H7 (cell line): Measurements from ENCODE around the gene RASAL3. TPM values are rescaled to one million over a fixed set of nuclear protein-coding genes. Genes with fewer than 3 reads are reported as not detected.
A peak's percentile ranks its signal among the peaks of the same experiment; 100 is the strongest.

Source experiments
- DNase-seq: peaks from one replicate; pipeline ENCODE4 v3.0.0; 2012
- H3K27me3 ChIP-seq: 2 replicates; pipeline ENCODE4 v1.6.0; 2011; ENCODE audit warnings: mild to moderate bottlenecking, low read length; ENCODE audit not compliant: control insufficient read depth, insufficient read depth
- H3K36me3 ChIP-seq: replicated peaks from 2 replicates; pipeline ENCODE4 v1.5.1; 2011; ENCODE audit warnings: low read length; ENCODE audit not compliant: control insufficient read depth, insufficient read depth
- H3K4me3 ChIP-seq: 2 replicates; pipeline ENCODE4 v1.5.1; 2011; ENCODE audit warnings: low read depth, mild to moderate bottlenecking, control low read depth, low read length, moderate library complexity; ENCODE audit not compliant: insufficient read depth
- total RNA-seq: library from RNA; depleted of rRNA; stranded (reverse); fragments of >200 nt; shearing (Covaris generic); gene quantifications from 2 replicates; pipeline ENCODE4 v1.2.3, GENCODE V29; 2014; rRNA removed

The RASAL3 gene
- total RNA-seq = not detected in 2 replicates

DNA sequence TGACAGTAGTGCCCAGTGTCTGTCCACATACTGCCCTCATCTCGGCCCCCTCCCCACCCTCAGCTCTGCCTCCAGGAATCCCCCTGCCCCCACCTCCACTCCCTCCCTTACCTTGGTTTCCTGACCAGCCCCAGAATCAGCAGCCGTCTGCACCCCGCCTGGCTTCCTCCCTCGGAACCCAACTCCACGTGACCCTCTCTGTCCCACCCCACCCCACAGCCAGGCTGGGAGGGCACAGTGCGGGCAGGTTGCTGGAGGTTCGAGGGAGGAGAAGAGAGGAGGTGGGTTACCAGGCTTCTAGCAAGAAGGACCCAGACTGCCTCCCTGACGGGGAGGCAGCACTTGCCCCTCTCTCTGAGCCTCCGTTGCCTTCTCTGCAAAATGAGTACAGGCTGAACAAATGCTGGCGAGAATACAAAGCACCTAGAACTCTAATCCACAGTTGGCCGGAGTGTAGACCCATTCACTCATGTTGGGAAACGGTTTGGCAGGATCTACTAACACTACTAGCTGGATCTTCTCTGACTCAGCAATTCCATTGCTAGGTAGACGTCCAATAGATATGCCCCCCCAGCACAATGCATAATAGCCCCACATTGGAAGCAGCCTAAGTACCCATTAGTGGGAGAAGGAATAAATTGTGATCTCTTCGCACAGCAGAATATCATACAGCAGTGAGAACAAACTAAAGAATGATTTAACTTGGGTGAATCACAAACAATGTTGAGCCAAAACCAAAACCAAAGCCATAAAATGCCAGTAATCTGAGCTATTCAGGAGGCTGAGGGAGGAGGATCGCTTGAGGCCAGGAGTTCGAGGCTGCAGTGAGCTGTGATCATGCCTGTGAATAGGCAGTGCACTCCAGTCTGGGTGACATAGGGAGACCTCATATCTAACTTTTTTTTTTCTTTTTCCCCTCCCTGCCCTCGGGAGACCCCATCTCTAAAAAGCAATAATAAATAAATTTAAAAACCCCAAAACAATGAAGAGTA, at the start of gene RASAL3:
TSS of gene RASAL3 (minus strand) at position 151 of the 992 bp plus-strand sequence. CDS start 186 bp downstream, outside the sequence.
- peaks cover 22% of the 10 kb centered on the region for H3K27me3 ChIP-seq

DNA sequence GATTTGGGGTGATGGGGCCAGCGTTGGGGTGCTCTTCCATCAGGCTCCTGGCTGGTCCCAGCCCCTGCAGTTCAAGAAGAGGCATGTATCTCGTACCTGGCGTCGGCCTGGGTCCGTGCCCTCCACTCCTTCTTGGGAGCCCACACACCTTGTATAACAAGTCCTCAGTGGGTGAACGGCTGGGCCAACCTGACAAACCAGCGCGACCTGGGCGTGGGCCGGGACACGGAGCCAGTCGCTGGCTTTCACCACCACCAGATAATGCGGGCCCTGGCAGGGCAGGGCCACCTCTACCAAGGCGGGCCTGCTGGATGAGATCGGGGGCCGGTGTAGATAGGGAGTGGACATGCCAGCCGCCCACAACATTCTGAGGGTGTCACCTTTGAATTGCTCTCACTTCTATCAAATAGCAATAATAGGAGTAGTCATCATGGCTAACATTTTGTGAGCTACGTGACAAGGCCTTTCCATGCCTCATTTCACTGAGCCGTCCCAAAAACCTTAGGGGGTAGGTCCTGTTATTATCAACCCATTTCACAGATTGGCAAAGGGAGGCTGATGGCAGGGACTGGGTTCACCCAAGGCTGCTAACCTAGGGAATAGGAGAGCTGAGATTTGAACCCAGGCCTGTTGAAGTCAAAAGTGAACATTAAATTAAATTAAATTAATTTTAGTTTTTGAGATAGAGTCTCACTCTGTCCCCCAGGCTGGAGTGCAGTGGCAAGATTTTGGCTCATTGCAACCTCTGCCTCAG, 47.5 kb upstream of the RASAL3 start:
- DNase-seq = no peak
- Histone ChIP-seq H3K27me3 (no peaks in the 10 kb centered on the region), H3K4me3 (no peak overlapping the region), H3K36me3 (no peaks in the 10 kb centered on the region)

More for the DNA sequence above, at the start of gene RASAL3:
- no peaks in the 10 kb centered on the region for H3K36me3 ChIP-seq
- peak within 1 kb of the TSS; percentile 29; the same call in 1 of the 2 replicates for H3K4me3 ChIP-seq
- DNase-seq = no peak

DNA sequence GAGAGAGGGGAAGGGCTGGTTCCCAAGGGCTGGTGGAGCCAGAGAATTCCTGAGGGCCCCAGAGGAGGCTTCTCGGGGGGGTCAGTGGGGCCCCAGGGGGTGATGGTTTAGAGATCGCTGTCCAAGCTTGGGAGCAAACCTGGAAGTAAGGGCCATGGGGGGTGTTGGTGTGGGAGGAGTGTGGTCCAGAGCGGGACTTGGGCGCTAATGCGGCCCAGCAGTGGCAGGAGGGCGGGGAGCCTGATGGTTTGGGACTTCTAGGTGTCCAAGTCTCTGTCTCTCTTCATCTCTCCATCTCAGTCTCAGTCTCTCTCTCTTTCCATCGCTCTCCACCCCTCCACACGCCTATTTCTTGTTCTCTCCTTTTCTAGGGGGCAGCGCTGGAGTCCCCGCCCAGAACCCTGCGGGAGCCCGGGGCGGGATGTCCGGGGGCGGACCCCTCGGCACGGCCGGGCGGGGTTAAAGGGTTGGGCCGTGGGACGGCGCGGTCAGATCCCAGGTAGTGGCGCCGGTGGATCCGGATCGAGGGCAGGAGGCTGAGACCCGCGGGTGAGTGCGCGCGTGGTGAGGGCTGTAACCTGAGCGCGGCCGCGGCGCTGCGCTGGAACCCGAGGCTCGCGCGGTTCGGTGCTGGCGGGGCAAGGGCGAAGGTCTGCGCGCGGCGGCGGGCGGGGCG, 43.8 kb upstream of the RASAL3 start, which contains the start of gene CYP4F22:
TSS of gene CYP4F22 (plus strand) at position 491 of the 676 bp plus-strand sequence. CDS start 16,812 bp downstream, outside the sequence.
- Histone ChIP-seq H3K36me3 (no peaks in the 10 kb centered on the region), H3K4me3 (no peak within 1 kb of the TSS), H3K27me3 (no peaks in the 10 kb centered on the region)
- DNase-seq = peak; percentile 40

DNA sequence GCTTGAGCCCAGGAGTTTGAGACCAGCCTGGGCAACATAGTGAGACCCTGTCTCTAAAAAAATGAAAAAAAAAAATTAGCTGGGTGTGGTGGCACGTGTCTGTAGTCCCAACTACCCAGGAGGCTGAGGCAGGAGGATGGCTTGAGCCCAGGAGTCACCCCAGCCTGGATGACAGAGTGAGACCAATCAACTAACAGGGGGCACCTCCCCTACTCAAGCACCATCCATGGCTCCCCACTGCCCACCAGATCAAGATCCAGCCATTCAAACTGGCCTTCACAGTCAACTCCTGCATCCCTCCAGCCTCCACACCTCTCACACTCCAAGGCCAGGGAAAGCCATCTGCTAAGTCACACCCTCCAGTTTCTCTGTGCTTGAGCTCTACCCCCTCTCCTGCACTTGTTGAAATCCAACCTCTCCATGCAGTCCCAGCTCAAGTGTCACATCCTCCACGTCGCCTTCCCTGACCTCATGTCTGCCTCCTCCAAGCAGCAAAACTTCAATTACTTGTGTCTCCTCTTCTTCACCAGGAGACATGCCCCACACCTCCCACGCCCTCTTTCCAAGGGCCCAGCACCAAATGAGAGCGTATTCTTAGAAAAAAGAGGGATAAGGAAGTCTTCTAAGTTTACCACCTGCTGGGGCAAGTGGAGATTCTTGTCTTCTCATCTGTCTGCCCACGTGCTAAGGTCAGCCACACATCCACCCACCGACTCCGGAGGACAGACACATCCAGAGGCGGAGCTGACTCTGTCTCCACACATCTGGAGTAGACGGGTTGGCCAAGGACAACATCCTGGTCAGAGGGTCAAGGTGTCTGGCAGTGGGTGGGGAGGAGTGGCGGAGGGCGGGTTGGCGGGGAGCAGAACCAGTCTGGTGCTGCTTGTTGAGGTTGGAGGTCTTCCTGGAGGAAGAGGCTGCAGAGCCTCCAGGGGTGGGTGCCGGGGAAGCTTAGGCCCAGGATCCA, 43.0 kb upstream of the RASAL3 start:
- DNase-seq = no peak
- Histone ChIP-seq H3K27me3 (no peaks in the 10 kb centered on the region), H3K4me3 (no peak overlapping the region)

DNA sequence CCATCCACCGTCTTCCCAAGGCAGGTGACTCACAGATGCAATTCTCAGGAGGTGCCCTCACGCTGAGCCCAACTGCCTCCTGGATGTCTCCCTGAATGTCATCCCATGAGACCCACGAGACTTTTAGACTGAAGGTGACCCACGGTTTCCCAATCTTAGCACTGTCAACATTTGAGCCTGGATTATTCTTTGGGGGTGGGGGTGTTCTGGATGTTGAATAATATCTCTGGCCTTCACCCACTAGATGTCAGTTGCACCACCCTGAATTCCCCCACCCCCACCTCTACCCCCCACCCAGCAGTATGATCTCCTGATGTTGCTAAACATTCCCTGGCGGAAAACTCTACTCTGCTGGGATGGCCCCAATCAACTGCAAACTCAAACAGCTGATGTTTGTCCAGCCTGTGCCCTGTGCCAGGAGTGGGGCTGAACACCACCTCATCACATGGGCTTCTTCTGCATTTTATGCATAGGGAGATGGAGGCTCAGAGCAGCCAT, 41.8 kb upstream of the RASAL3 start:
- H3K27me3 ChIP-seq = no peaks in the 10 kb centered on the region
- no peak overlapping the region for H3K4me3 ChIP-seq
- no peak for DNase-seq
- no peaks in the 10 kb centered on the region for H3K36me3 ChIP-seq

More for the DNA sequence above, 43.0 kb upstream of the RASAL3 start:
- no peaks in the 10 kb centered on the region for H3K36me3 ChIP-seq

- Histone ChIP-seq H3K27me3 (no peaks in the 10 kb centered on the region), H3K36me3 (no peaks in the 10 kb centered on the region), H3K4me3 (no peak overlapping the region)
- no peak for DNase-seq
Observed at GRCh38 chr19:15502264-15502663, 37.9 kb upstream of the RASAL3 start.

DNA sequence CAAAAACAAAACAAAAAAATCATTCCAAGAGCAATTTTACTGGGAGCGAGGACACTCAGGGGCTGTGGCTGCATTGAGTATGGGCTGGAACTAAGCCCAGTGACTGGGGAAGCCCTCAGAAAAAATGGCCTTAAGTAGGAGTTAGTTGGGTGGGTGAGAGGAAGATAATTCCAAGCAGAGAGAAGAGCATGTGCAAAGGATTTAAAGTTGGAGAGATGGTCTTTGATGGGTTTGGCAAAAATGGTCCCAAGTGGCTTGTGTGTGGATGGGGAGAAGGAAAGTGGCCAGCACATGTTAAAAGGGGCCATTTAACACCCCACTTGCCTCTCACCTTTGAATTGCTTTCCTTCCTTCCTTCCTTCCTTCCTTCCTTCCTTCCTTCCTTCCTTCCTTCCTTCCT, 37.3 kb upstream of the RASAL3 start:
- Histone ChIP-seq H3K27me3 (no peaks in the 10 kb centered on the region), H3K4me3 (no peak overlapping the region), H3K36me3 (no peaks in the 10 kb centered on the region)
- no peak for DNase-seq

GRCh38 chr19:15498910-15499309, 34.6 kb upstream of the RASAL3 start:
- Histone ChIP-seq H3K4me3 (no peak overlapping the region), H3K36me3 (no peaks in the 10 kb centered on the region), H3K27me3 (no peaks in the 10 kb centered on the region)
- DNase-seq = no peak

DNA sequence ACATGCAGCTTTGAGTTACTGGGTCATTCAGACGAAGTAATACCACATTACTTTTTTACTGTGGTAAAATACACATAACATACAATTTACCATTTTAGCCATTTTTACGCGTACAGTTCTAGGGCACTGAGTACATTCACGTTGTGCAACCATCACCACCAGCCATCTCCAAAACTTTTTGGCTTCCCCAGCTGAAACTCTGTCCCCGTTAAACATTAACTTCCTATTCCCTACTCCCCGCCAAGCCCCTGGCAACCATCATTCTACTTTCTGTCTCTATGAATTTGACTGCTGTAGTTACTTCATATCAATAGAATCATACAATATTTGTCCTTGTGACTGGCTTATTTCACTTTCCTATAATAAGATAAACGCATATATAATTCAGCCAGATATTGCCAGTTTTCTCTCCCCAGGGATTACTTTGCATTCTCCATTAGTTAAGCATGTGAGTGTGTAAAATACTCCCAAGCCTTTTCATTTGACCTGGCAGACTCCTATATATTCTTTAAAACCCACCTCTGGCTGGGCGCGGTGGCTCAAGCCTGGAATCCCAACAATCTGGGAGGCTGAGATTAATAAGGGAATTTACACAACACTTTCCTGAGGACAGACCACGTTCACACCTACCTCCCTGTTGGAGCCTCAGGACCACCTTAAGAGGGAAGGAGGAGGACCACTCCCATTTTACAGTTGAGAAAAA, 34.0 kb upstream of the RASAL3 start:
- DNase-seq = no peak
- Histone ChIP-seq H3K36me3 (no peaks in the 10 kb centered on the region), H3K27me3 (no peaks in the 10 kb centered on the region), H3K4me3 (no peak overlapping the region)

GRCh38 chr19:15495151-15495550, 30.8 kb upstream of the RASAL3 start:
- H3K27me3 ChIP-seq = no peaks in the 10 kb centered on the region
- H3K4me3 ChIP-seq = no peak overlapping the region
- no peaks in the 10 kb centered on the region for H3K36me3 ChIP-seq
- no peak for DNase-seq

DNA sequence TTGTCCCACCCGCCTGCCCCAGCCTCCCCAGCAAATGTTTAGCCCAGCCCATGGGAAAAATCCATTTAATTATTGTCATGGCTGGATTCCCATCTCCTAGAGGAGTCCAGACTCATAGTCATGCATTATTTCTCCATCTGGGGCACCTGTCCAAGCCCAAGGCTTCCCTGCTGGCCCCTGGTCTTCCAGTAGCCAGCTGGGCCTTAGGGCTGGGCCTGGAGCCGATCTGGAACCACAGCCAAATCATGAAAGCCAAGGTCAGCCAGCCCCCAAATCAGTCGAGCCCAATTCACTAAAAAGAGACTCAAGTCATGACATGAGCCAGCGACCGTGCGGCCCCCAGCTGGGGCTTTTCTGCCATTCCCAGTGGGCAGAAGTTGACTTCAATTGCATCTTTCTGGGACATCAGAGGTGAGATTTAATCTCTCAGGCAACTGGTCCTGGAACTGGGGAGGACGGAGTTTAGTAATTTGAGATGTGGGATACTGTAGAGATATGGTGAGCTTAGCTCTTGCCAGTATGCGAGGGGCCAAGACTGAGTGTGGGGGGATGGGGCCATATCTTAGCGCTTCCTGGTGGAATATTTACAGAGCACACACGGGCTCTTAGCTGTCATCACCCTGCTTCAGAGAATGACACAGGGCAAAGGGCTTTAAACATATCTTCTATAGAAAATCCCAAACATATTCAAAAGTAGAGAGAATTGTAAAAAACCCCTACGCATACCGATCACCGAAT, 24.3 kb upstream of the RASAL3 start:
- Histone ChIP-seq H3K27me3 (no peaks in the 10 kb centered on the region), H3K36me3 (no peaks in the 10 kb centered on the region), H3K4me3 (no peak overlapping the region)
- no peak for DNase-seq

DNA sequence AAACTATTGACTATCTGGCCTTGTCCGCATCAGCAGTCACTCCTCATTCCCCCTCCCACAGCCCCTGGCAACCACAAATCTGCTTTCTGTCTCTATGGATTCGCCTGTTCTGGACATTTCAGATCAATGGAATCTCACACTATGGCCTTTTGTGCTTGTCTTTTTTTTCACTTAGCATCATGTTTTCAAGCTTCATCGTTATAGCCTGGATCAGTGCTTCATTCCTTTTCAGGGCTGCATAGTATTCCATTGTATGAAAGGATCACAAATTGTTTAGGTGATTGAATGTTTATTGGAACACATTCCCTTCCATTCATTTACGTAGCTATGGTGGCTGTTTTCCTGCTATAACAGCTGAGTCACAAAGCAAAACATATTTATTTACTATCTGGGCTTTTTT, 22.7 kb upstream of the RASAL3 start:
- DNase-seq = no peak
- H3K36me3 ChIP-seq = no peaks in the 10 kb centered on the region
- no peak overlapping the region for H3K4me3 ChIP-seq
- no peaks in the 10 kb centered on the region for H3K27me3 ChIP-seq
